Duodenal mucosa (tissue), 2 donors: ENCODE measurements around the gene PLEKHG2.

Experiments used
- H3K27ac ChIP-seq: one replicate; pipeline ENCODE4 v1.7.0; 2013; ENCODE audit warnings: low read depth, low read length
- H3K27me3 ChIP-seq, 2 donors: one replicate each; pipeline ENCODE4 v1.7.0; 2013; ENCODE audit warnings: low read length in 2 of 2, control low read depth in 1 of 2; ENCODE audit not compliant: insufficient read depth in 2 of 2, control insufficient read depth in 1 of 2
- H3K36me3 ChIP-seq, 2 donors: one replicate each; pipeline ENCODE4 v1.7.0; 2013; ENCODE audit warnings: low read length in 2 of 2, control low read depth in 1 of 2; ENCODE audit not compliant: insufficient read depth in 2 of 2, control insufficient read depth in 1 of 2
- H3K4me1 ChIP-seq, 2 donors: one replicate each; pipeline ENCODE4 v1.7.0; 2013; ENCODE audit warnings: low read length in 2 of 2, control low read depth in 1 of 2; ENCODE audit not compliant: insufficient read depth in 2 of 2, control insufficient read depth in 1 of 2
- H3K4me3 ChIP-seq, 2 donors: one replicate each; pipeline ENCODE4 v1.7.0; 2013; ENCODE audit warnings: low read length in 2 of 2, low read depth in 1 of 2
- H3K9ac ChIP-seq, 2 donors: one replicate each; pipeline ENCODE4 v1.7.0; 2013; ENCODE audit warnings: low read length in 2 of 2, low read depth in 1 of 2
- H3K9me3 ChIP-seq, 2 donors: one replicate each; pipeline ENCODE4 v1.7.0; 2013; ENCODE audit warnings: low read length in 2 of 2, control low read depth in 1 of 2; ENCODE audit not compliant: control insufficient read depth in 1 of 2

The PLEKHG2 gene

DNA sequence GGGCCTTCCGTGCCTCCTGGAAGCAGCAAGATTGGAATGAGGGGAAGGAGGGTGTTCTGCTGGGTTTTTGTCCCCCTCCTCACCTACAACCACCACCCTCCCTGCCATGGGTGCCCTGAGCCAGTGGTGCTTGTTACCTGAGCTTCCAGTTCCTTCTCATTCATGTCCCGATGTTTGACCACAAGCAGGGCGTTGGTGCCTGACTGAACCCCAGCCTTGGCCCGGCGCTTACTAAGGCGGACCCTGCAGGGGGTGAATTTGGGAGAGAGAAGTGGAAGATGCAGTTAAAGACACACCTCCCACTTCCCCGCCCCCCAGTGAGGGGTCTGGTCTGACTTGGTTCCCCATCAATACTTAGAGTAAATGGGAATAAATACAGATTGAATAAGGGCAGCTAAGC lies 25.9 kb upstream of the PLEKHG2 start:
- H3K9me3 ChIP-seq: no peaks in the 10 kb centered on the region
- H3K36me3 ChIP-seq: peaks cover 48 to 66% of the 10 kb centered on the region in 2 donors
- no peaks in the 10 kb centered on the region for H3K27me3 ChIP-seq
- peaks cover 10 to 15% of the 10 kb centered on the region in 2 donors for H3K4me1 ChIP-seq
- no peak overlapping the region for H3K27ac ChIP-seq
- H3K9ac ChIP-seq: no peak overlapping the region
- H3K4me3 ChIP-seq: no peak overlapping the region

- Histone ChIP-seq H3K27ac (no peak overlapping the region), H3K36me3 (peaks cover 41 to 49% of the 10 kb centered on the region in 2 donors), H3K4me3 (no peak overlapping the region), H3K9ac (no peak overlapping the region), H3K9me3 (no peaks in the 10 kb centered on the region), H3K27me3 (no peaks in the 10 kb centered on the region), H3K4me1 (peaks cover 16 to 26% of the 10 kb centered on the region in 2 donors)
These were observed 23.8 kb upstream of the PLEKHG2 start for GRCh38 chr19:39388657-39389056.

DNA sequence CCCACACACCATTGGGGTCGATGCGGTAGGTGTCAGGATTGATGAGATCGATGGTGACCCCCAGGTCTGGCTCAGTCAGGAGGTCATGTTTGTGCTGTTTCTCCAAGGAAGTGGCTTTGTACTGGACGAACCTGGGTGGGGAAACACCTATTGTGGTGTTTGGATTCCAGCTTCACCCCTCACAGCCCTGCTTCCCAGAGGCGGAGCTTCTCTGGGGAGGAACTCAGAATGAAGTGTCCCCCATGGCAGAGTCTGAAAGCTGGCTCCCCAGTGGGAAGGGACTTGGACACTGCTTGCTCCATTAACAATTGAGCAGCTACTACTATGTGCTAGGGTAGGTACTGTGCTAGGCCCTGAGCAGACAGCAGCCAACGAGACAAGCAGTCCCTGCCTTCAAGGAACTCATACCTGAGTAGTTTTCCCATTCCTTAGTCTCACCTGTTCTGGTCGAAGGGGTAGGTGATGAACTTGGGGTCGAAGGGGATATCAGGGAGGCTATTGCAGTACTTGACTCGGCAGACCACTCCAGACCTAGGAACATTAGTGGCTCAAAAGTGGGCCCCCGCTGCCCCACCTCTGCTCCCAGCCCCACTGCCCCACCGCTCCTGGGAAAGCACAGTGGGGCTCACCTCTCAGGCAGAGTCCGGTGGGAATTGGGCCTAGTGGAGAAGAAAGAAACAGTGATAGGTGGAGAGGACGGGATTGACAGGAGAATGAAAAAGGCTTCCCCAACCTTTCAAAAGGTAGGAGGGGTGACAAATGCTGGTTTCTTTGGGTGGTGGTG lies 22.6 kb upstream of the PLEKHG2 start:
- Histone ChIP-seq H3K27me3 (no peaks in the 10 kb centered on the region), H3K36me3 (peaks cover 33 to 51% of the 10 kb centered on the region in 2 donors), H3K9me3 (no peaks in the 10 kb centered on the region), H3K4me3 (peak overlapping the region; percentile 94 to 96), H3K9ac (peak overlapping the region; percentile 99 to 100), H3K27ac (no peak overlapping the region), H3K4me1 (peaks cover 16 to 26% of the 10 kb centered on the region in 2 donors)

DNA sequence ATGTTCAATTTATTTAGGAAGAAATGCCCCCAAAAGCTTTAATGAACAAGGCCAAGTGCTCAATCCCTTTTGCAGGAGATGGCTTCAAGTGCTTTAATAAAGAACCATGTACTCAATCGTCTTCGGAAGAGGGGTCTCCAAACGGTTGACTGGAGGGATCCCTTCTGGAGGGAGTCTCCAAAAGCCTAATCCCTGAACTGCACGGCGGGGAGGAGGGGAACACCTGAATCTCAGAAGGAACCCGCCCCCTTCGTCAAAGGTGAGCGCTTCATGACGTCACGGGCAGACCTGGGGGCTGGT lies 22.1 kb upstream of the PLEKHG2 start:
- Histone ChIP-seq H3K27ac (peak overlapping the region; percentile 98), H3K27me3 (no peaks in the 10 kb centered on the region), H3K4me1 (peaks cover 16 to 26% of the 10 kb centered on the region in 2 donors), H3K9ac (peak overlapping the region; percentile 99 to 100), H3K9me3 (no peaks in the 10 kb centered on the region), H3K4me3 (peak overlapping the region; percentile 94 to 96), H3K36me3 (peaks cover 33 to 51% of the 10 kb centered on the region in 2 donors)

GRCh38 chr19:39390751-39391437 lies 21.6 kb upstream of the PLEKHG2 start, which contains the start of the genes MED29 and PAF1:
MED29 (plus strand) TSS chr19:39391378; CDS start chr19:39391423, 45 bp downstream.
PAF1 (minus strand) TSS chr19:39391106; CDS start chr19:39390864, 242 bp downstream.
- H3K36me3 ChIP-seq: peaks cover 33 to 48% of the 10 kb centered on the region in 2 donors
- H3K27ac ChIP-seq: peak within 1 kb of the TSS; percentile 98
- peak within 1 kb of the TSS; percentile 94 to 100 for H3K4me3 ChIP-seq
- peak within 1 kb of the TSS; percentile 99 to 100 for H3K9ac ChIP-seq
- H3K4me1 ChIP-seq: peaks cover 16 to 26% of the 10 kb centered on the region in 2 donors
- H3K9me3 ChIP-seq: no peaks in the 10 kb centered on the region
- no peaks in the 10 kb centered on the region for H3K27me3 ChIP-seq

DNA sequence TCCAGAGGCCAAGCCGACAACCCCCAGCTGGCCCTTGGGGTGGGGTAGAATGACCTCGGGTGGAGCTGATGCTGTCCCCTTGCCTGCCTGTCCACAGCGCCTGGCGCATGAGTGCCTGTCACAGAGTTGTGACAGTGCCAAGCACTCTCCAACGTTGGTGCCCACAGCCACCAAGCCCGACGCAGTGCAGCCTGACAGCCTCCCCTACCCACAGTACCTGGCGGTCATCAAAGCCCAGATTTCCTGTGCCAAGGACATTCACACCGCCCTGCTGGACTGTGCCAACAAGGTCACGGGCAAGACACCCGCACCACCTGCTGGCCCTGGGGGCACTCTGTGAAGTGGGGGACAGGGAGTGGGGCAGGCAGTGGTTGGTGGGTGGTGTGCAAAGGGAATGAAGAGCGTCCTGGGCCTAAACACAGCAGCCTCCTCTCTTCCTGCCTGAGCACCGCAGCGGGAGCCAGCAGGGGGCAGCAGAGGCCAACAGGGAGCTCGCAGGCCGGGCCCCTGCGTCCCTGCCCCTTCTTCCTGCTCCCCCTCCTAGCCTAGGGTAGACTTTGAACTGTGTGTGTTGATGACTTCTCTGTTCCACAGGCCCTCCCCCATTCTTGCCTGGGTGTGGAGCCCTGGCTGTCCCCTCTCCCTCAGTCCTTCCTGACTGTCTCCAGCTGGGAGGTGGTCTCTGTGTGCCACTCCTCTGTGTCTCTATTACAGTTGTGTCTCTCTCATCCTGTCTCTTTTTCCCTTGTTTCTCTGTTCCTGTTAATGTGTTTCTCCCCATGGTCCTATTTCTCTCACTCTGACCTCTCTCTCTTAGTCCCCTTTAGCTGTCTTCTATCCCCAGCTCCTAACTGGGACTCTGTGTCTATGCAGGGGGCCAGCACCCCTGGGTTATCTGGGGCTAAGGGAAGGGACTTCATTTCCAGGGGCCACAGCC lies 14.8 kb upstream of the PLEKHG2 start:
- H3K9ac ChIP-seq: peak overlapping the region; percentile 76 to 83
- peak overlapping the region; percentile 51 for H3K4me3 ChIP-seq

DNA sequence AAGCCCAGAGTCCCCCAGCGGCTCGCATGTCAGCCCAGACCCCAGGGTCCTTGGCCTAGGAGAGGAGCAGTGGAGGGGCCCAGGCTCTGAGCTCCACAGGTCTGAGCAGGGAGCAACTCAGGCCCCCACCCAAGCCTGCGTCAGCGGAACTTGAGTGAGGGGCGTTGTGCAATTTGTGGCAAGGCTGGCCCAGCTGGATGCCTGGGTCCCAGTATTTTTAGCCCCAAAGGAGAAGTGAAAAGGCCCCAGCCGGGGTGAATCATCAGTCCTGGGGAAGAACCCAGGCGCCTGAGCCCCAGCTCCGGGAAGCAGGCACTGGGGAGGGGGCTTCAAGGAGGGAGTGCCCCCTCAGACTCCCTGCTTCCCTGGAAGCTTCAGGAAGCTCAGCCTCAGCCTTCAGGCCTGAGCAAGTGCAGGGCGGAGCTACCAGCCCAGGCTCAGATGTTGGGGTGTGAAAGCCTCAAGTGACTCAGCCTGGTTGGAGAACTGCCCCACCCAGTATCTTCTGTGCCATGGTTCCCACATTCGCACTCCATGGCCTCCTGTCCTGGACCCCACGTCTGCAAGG lies 14.1 kb upstream of the PLEKHG2 start:
- Histone ChIP-seq H3K9ac (peak overlapping the region; percentile 76 to 83), H3K4me3 (peak overlapping the region; percentile 51), H3K9me3 (no peaks in the 10 kb centered on the region), H3K4me1 (peaks cover 50 to 54% of the 10 kb centered on the region in 2 donors), H3K27ac (peak overlapping the region; percentile 92), H3K36me3 (peaks cover 4 to 23% of the 10 kb centered on the region in 2 donors), H3K27me3 (no peaks in the 10 kb centered on the region)

More for the DNA sequence above, 14.8 kb upstream of the PLEKHG2 start:
- peaks cover 4 to 24% of the 10 kb centered on the region in 2 donors for H3K36me3 ChIP-seq
- peak overlapping the region; percentile 92 for H3K27ac ChIP-seq
- H3K27me3 ChIP-seq: no peaks in the 10 kb centered on the region
- H3K4me1 ChIP-seq: peaks cover 49 to 50% of the 10 kb centered on the region in 2 donors
- H3K9me3 ChIP-seq: no peaks in the 10 kb centered on the region

GRCh38 chr19:39399668-39400050 lies 12.8 kb upstream of the PLEKHG2 start:
- no peaks in the 10 kb centered on the region for H3K27me3 ChIP-seq

DNA sequence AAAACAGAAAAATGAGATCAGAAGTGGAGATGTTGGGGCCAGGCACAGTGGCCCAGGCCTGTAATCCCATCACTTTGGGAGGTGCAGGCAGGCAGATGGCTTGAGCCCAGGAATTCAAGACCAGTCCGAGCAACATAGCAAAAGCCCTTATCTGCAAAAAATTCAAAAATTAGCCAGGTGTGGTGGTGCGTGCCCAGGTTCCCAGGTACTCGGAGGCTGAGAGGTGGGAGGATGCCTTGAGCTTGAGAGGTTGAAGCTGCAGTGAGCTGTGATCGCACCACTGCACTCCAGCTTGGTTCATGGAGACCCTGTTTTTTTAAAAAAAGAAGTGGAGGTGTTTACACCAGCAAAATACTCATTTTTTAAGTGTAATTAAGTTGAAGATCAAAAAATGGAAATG lies 12.4 kb upstream of the PLEKHG2 start:
- Histone ChIP-seq H3K27ac (no peak overlapping the region), H3K9me3 (no peaks in the 10 kb centered on the region), H3K27me3 (no peaks in the 10 kb centered on the region), H3K9ac (peak overlapping the region; percentile 22 to 30), H3K4me3 (no peak overlapping the region), H3K36me3 (peaks cover 0 to 14% of the 10 kb centered on the region in 2 donors), H3K4me1 (peaks cover 54 to 63% of the 10 kb centered on the region in 2 donors)

More at GRCh38 chr19:39399668-39400050, 12.8 kb upstream of the PLEKHG2 start:
- Histone ChIP-seq H3K9me3 (no peaks in the 10 kb centered on the region), H3K9ac (peak overlapping the region; percentile 22 to 30), H3K4me3 (no peak overlapping the region), H3K27ac (peak overlapping the region; percentile 15), H3K4me1 (peaks cover 50 to 62% of the 10 kb centered on the region in 2 donors), H3K36me3 (peaks cover 0 to 15% of the 10 kb centered on the region in 2 donors)
